ENCODE results near the gene THBS3. TPM values are rescaled to one million over a fixed set of nuclear protein-coding genes. Genes with fewer than 3 reads are reported as not detected.
"Not testable (repeated sequence)": the region's sequence is repeated elsewhere in the genome, so short reads cannot be mapped to it uniquely, and the experiment has no call there.

Gene THBS3
- polyA plus RNA-seq, 1 donor (not counting 4 experiments of a cell fraction or from before 2014, with no cell fraction given) = 16.2 TPM

- dilution Hi-C loops (cut with MboI; ENCODE audit: extremely low pct_ligation_motif_present, low sequenced_read_pairs) = not testable (repeated sequence)
These were observed 24.6 kb upstream of the THBS3 start for GRCh38 chr1:155232001-155232978.

DNA sequence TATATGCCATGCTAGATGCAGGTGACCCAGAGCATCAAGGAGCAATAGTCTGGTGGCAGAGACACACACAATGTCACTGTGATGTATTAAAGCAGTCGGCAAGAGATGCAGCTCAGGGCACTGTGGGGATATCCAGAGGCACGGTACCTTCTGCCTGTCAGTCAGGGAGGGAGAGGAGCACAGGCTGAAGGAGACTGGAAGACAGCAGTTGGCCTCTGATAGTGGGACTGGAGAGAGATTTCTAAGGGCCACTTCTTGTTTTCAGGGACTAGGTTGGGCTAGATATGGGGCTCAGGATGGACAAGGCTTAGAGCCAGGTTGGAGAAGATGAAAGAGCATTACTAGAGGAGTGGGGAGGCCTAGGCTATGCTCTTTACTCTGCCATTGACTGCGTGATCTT, 23.6 kb upstream of the THBS3 start:
- peaks cover 11% of the 10 kb centered on the region for H3K4me1 ChIP-seq (ENCODE audit: control insufficient read depth, extremely low read depth, insufficient read depth, low read length)
- H4K20me1 ChIP-seq (ENCODE audit: control insufficient read depth, extremely low read depth, insufficient read depth, low read length); H3K9me1 ChIP-seq (ENCODE audit: control insufficient read depth, extremely low read depth, insufficient read depth, low read length); FAIRE-seq; DNase-seq (ENCODE audit: low read depth, low spot score); H3K9me3 ChIP-seq (ENCODE audit: control insufficient read depth, low read depth, low read length); H3K4me2 ChIP-seq (ENCODE audit: control insufficient read depth, extremely low read depth, insufficient read depth, low read depth, low read length); H3K27ac ChIP-seq (ENCODE audit: control insufficient read depth, insufficient read depth, low read length); H2AFZ ChIP-seq (ENCODE audit: control insufficient read depth, low read length); H3K9ac ChIP-seq (ENCODE audit: control insufficient read depth, extremely low read depth, insufficient read depth, low read length); H3K27me3 ChIP-seq (ENCODE audit: control insufficient read depth, extremely low read depth, insufficient read depth, low read length); H3K36me3 ChIP-seq (ENCODE audit: control insufficient read depth in 2 of 2, extremely low read depth in 1 of 2, insufficient read depth in 2 of 2, low read length in 2 of 2); H3K79me2 ChIP-seq (ENCODE audit: control insufficient read depth, insufficient read depth, low read length); dilution Hi-C loops (cut with MboI; ENCODE audit: extremely low pct_ligation_motif_present, low sequenced_read_pairs); H3K4me3 ChIP-seq (ENCODE audit: control insufficient read depth in 2 of 3, extremely low read depth in 1 of 3, insufficient read depth in 2 of 3, low read depth in 1 of 3, low read length in 3 of 3): not testable (repeated sequence)

More at GRCh38 chr1:155232001-155232978, 24.6 kb upstream of the THBS3 start:
- not testable (repeated sequence) for H2AFZ ChIP-seq (ENCODE audit: control insufficient read depth, low read length); DNase-seq (ENCODE audit: low read depth, low spot score); H3K9ac ChIP-seq (ENCODE audit: control insufficient read depth, extremely low read depth, insufficient read depth, low read length); H3K9me1 ChIP-seq (ENCODE audit: control insufficient read depth, extremely low read depth, insufficient read depth, low read length); H4K20me1 ChIP-seq (ENCODE audit: control insufficient read depth, extremely low read depth, insufficient read depth, low read length); H3K79me2 ChIP-seq (ENCODE audit: control insufficient read depth, insufficient read depth, low read length); H3K9me3 ChIP-seq (ENCODE audit: control insufficient read depth, low read depth, low read length); H3K4me1 ChIP-seq (ENCODE audit: control insufficient read depth, extremely low read depth, insufficient read depth, low read length); H3K4me2 ChIP-seq (ENCODE audit: control insufficient read depth, extremely low read depth, insufficient read depth, low read depth, low read length); H3K27ac ChIP-seq (ENCODE audit: control insufficient read depth, insufficient read depth, low read length); H3K4me3 ChIP-seq (ENCODE audit: control insufficient read depth in 2 of 3, extremely low read depth in 1 of 3, insufficient read depth in 2 of 3, low read depth in 1 of 3, low read length in 3 of 3); H3K27me3 ChIP-seq (ENCODE audit: control insufficient read depth, extremely low read depth, insufficient read depth, low read length); H3K36me3 ChIP-seq (ENCODE audit: control insufficient read depth in 2 of 2, extremely low read depth in 1 of 2, insufficient read depth in 2 of 2, low read length in 2 of 2); FAIRE-seq

DNA sequence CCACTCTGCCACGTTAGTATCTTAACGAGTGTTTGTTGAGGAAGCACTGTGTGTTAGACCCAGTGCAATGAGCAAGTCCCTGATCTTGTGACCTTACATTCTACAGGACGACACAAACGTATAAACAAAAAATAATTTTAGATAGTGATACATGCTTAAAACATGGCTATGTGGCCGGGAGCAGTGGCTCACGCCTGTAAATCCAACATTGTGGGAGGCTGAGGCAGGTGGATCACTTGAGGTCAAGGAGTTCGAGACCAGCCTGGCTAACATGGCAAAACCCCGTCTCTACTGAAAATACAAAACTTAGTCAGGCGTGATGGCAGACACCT, 20.4 kb upstream of the THBS3 start:
- Histone ChIP-seq H3K79me2 (ENCODE audit: control insufficient read depth, insufficient read depth, low read length) (peaks cover 13% of the 10 kb centered on the region), H3K4me2 (ENCODE audit: control insufficient read depth, extremely low read depth, insufficient read depth, low read depth, low read length) (peak overlapping the region; percentile 87), H3K9me1 (ENCODE audit: control insufficient read depth, extremely low read depth, insufficient read depth, low read length) (peaks cover 3% of the 10 kb centered on the region), H3K4me1 (ENCODE audit: control insufficient read depth, extremely low read depth, insufficient read depth, low read length) (peaks cover 37% of the 10 kb centered on the region), H3K9me3 (ENCODE audit: control insufficient read depth, low read depth, low read length) (no peaks in the 10 kb centered on the region), H3K36me3 (ENCODE audit: control insufficient read depth in 2 of 2, extremely low read depth in 1 of 2, insufficient read depth in 2 of 2, low read length in 2 of 2) (no peaks in the 10 kb centered on the region), H3K27ac (ENCODE audit: control insufficient read depth, insufficient read depth, low read length) (peak overlapping the region; percentile 87), H4K20me1 (ENCODE audit: control insufficient read depth, extremely low read depth, insufficient read depth, low read length) (no peaks in the 10 kb centered on the region), H3K9ac (ENCODE audit: control insufficient read depth, extremely low read depth, insufficient read depth, low read length) (peak overlapping the region; percentile 80), H3K4me3 (ENCODE audit: control insufficient read depth in 2 of 3, extremely low read depth in 1 of 3, insufficient read depth in 2 of 3, low read depth in 1 of 3, low read length in 3 of 3) (peak overlapping the region in 2 of 3 experiments; percentile 78 to 94), H3K27me3 (ENCODE audit: control insufficient read depth, extremely low read depth, insufficient read depth, low read length) (no peaks in the 10 kb centered on the region), H2AFZ (ENCODE audit: control insufficient read depth, low read length) (peak overlapping the region; percentile 98)
- dilution Hi-C loops (cut with MboI; ENCODE audit: extremely low pct_ligation_motif_present, low sequenced_read_pairs) = no loop called here
- FAIRE-seq (no peak), DNase-seq (ENCODE audit: low read depth, low spot score) (no peak)
- TF ChIP-seq EZH2 (IDR thresholded peaks at IDR 0.05; ENCODE audit: low read length) (no peak), CTCF (optimal IDR thresholded peaks at IDR 0.05 in 1 of 3, IDR thresholded peaks at IDR 0.05 in 1 of 3, conservative IDR thresholded peaks at IDR 0.05 in 1 of 3; ENCODE audit: extremely low read depth in 1 of 3, insufficient read depth in 2 of 3, low read length in 3 of 3) (no peak)
